DND-41 (cell line): ENCODE data around the gene LARP7.

Experiments
- ATAC-seq: fragments of 200-7000 bp; cut with Tn5 transposase; 3 replicates; pipeline ENCODE4 v1.9.1; 2021; ENCODE audit warnings: low read depth; ENCODE audit not compliant: insufficient read depth
- DNase-seq: peaks from one replicate; pipeline ENCODE4 v3.0.0-alpha.2; 2020
- H2AFZ ChIP-seq: 2 replicates; pipeline ENCODE4 v1.6.0; 2012; ENCODE audit warnings: low read depth, low read length
- H3K27ac ChIP-seq: 2 replicates; pipeline ENCODE4 v1.5.1; 2012; ENCODE audit warnings: low read length, inconsistent platforms
- H3K27me3 ChIP-seq: fragments of 200-600 bp; sonication (generic); 2 replicates; pipeline ENCODE4 v1.6.0; 2012; ENCODE audit warnings: low read length, mild to moderate bottlenecking, inconsistent platforms; ENCODE audit not compliant: insufficient read depth, poor library complexity
- H3K36me3 ChIP-seq: 2 replicates; pipeline ENCODE4 v1.5.1; 2012; ENCODE audit warnings: low read length, inconsistent platforms; ENCODE audit not compliant: insufficient read depth
- H3K4me1 ChIP-seq: 2 replicates; pipeline ENCODE4 v1.5.1; 2012; ENCODE audit warnings: mild to moderate bottlenecking, low read length; ENCODE audit not compliant: insufficient read depth
- H3K4me2 ChIP-seq: 2 replicates; pipeline ENCODE4 v1.6.0; 2012; ENCODE audit warnings: mild to moderate bottlenecking, moderate library complexity, low read length, inconsistent platforms; ENCODE audit not compliant: insufficient read depth
- H3K4me3 ChIP-seq, 2 experiments: fragments of 200-600 bp in 1 of 2; shearing (Covaris generic) in 1 of 2; 2 replicates each; pipeline ENCODE4 v1.5.1; 2012 to 2016; ENCODE audit warnings: inconsistent platforms in 2 of 2, low read length in 2 of 2, mild to moderate bottlenecking in 2 of 2, low read depth in 1 of 2, moderate library complexity in 1 of 2
- H3K79me2 ChIP-seq: 2 replicates; pipeline ENCODE4 v1.6.0; 2012; ENCODE audit warnings: low read length, inconsistent platforms; ENCODE audit not compliant: insufficient read depth
- H3K9ac ChIP-seq: 2 replicates; pipeline ENCODE4 v1.6.0; 2012; ENCODE audit warnings: low read depth, mild to moderate bottlenecking, inconsistent platforms, low read length, moderate library complexity
- H3K9me3 ChIP-seq: 2 replicates; pipeline ENCODE4 v1.5.1; 2012; ENCODE audit warnings: low read length, moderate library complexity, mild to moderate bottlenecking, inconsistent platforms; ENCODE audit not compliant: insufficient read depth, severe bottlenecking
- H4K20me1 ChIP-seq: 2 replicates; pipeline ENCODE4 v1.6.0; 2012; ENCODE audit warnings: low read length; ENCODE audit not compliant: insufficient read depth
- EZH2 ChIP-seq: IDR thresholded peaks from 3 replicates; pipeline ENCODE4 v1.6.1; 2012; ENCODE audit warnings: borderline replicate concordance, low read depth, mild to moderate bottlenecking, moderate library complexity, low read length, inconsistent platforms; ENCODE audit not compliant: severe bottlenecking
- TF ChIP-seq, protein P1 (sequence below): IDR thresholded peaks from 2 replicates; pipeline ENCODE4 v1.5.1; 2012; ENCODE audit warnings: borderline replicate concordance, low read length, moderate library complexity, mild to moderate bottlenecking; ENCODE audit not compliant: poor library complexity, severe bottlenecking; ENCODE audit errors: extremely low read depth

LARP7 gene

DNA sequence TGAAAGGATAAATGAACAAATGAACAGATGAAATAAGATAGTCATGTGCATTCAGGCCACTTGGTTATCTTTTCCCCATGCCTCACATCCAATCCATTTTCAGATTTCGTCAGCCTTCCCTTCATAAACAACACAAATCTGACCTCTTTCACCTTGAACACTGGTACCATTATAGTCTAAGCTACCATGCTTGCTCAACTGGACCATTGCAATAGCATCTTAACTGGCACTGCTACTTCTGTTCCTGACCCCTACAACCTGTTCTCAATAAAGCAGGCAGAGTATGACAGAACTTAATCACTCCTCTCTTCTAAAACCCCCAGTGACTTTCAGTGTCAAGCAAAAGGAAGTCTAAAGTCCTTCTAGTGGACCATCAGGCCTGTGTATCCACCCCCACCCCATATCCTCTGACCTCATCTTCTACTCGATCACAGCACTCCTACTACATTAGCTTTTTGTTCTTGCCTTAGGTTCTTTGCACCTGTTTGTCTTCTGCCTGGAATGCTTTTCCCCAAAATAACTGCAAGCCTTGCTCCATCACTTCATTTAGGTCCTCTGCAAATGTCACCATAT, 40.7 kb downstream of the LARP7 start:
- Histone ChIP-seq H4K20me1 (no peaks in the 10 kb centered on the region), H3K27ac (no peak overlapping the region), H3K9me3 (no peaks in the 10 kb centered on the region), H3K79me2 (no peaks in the 10 kb centered on the region), H3K4me1 (no peaks in the 10 kb centered on the region), H3K36me3 (no peaks in the 10 kb centered on the region), H2AFZ (no peak overlapping the region), H3K27me3 (no peaks in the 10 kb centered on the region), H3K9ac (no peak overlapping the region), H3K4me2 (no peak overlapping the region), H3K4me3 (no peak overlapping the region)
- TF ChIP-seq EZH2, result no peak
- TF ChIP-seq, protein P1, sequence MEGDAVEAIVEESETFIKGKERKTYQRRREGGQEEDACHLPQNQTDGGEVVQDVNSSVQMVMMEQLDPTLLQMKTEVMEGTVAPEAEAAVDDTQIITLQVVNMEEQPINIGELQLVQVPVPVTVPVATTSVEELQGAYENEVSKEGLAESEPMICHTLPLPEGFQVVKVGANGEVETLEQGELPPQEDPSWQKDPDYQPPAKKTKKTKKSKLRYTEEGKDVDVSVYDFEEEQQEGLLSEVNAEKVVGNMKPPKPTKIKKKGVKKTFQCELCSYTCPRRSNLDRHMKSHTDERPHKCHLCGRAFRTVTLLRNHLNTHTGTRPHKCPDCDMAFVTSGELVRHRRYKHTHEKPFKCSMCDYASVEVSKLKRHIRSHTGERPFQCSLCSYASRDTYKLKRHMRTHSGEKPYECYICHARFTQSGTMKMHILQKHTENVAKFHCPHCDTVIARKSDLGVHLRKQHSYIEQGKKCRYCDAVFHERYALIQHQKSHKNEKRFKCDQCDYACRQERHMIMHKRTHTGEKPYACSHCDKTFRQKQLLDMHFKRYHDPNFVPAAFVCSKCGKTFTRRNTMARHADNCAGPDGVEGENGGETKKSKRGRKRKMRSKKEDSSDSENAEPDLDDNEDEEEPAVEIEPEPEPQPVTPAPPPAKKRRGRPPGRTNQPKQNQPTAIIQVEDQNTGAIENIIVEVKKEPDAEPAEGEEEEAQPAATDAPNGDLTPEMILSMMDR, result no peak
- no peak for ATAC-seq
- DNase-seq, result no peak

GRCh38 chr4:112680996-112681395, 44.1 kb downstream of the LARP7 start:
- Histone ChIP-seq H3K4me3 (no peak overlapping the region), H3K9ac (no peak overlapping the region), H2AFZ (no peak overlapping the region), H3K27me3 (no peaks in the 10 kb centered on the region), H3K36me3 (no peaks in the 10 kb centered on the region), H3K27ac (no peak overlapping the region), H4K20me1 (no peaks in the 10 kb centered on the region), H3K4me1 (no peaks in the 10 kb centered on the region), H3K79me2 (no peaks in the 10 kb centered on the region), H3K4me2 (no peak overlapping the region), H3K9me3 (no peaks in the 10 kb centered on the region)
- DNase-seq (no peak), ATAC-seq (no peak)
- TF ChIP-seq, protein P1, result no peak
- TF ChIP-seq EZH2, result no peak

GRCh38 chr4:112693507-112693906, 56.6 kb downstream of the LARP7 start:
- H3K4me2 ChIP-seq, result no peak overlapping the region
- no peak overlapping the region for H3K4me3 ChIP-seq
- no peak overlapping the region for H3K27ac ChIP-seq
- DNase-seq, result no peak
- H3K36me3 ChIP-seq, result no peaks in the 10 kb centered on the region
- no peaks in the 10 kb centered on the region for H4K20me1 ChIP-seq
- H2AFZ ChIP-seq, result no peak overlapping the region
- no peaks in the 10 kb centered on the region for H3K27me3 ChIP-seq
- H3K9ac ChIP-seq, result no peak overlapping the region
- no peaks in the 10 kb centered on the region for H3K9me3 ChIP-seq
- no peak for TF ChIP-seq EZH2
- TF ChIP-seq, protein P1, result no peak
- H3K4me1 ChIP-seq, result no peaks in the 10 kb centered on the region
- no peaks in the 10 kb centered on the region for H3K79me2 ChIP-seq
- ATAC-seq, result no peak

DNA sequence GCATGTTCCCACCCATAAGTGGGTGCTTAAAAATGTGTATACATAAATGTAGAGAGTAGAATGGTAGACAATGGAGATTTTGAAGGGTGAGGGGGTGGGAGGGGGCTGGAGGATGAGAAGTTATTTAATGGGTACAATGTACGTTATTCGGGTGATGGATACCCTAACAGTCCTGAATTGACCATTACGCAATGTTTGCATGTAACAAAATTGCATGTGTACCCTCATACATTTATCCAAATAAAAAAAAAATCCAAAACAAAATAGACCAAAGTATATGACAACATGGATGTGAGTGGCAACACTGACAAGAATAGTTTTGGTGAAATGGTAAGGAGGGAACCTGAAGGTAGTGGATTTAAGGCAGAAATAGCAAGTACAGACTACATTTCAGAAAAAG, 63.7 kb downstream of the LARP7 start:
- H3K79me2 ChIP-seq, result no peaks in the 10 kb centered on the region
- H3K9me3 ChIP-seq, result no peaks in the 10 kb centered on the region
- TF ChIP-seq, protein P1, result no peak
- TF ChIP-seq EZH2, result no peak
- no peak overlapping the region for H3K4me3 ChIP-seq
- no peaks in the 10 kb centered on the region for H3K27me3 ChIP-seq
- H3K27ac ChIP-seq, result no peak overlapping the region
- no peaks in the 10 kb centered on the region for H3K36me3 ChIP-seq
- ATAC-seq (no peak), DNase-seq (no peak)
- H2AFZ ChIP-seq, result no peak overlapping the region
- H4K20me1 ChIP-seq, result no peaks in the 10 kb centered on the region
- H3K9ac ChIP-seq, result no peak overlapping the region
- no peaks in the 10 kb centered on the region for H3K4me1 ChIP-seq
- H3K4me2 ChIP-seq, result no peak overlapping the region
